Spleen (tissue), 7 donors: ENCODE results near the gene SLC41A1.

Experiments
- POLR2A ChIP-seq, 3 donors: fragments of 450-650 bp; IDR thresholded peaks; one replicate each; pipeline ENCODE4 v1.5.1; 2017; ENCODE audit warnings: antibody characterized with exemption in 3 of 3, mild to moderate bottlenecking in 1 of 3
- TF ChIP-seq, protein P1 (sequence below), 11 experiments: fragments of 200-600 bp in 7 of 11; fragments of 450-650 bp in 4 of 11; sonication (generic) in 4 of 11; IDR thresholded peaks in 8 of 11; conservative IDR thresholded peaks in 3 of 11; 1 replicate in 7 of 11; 2 replicates in 4 of 11; pipeline versions ENCODE4 v1.4.0 to v1.8.0; 2016 to 2021; ENCODE audit warnings: antibody characterized with exemption in 11 of 11, inconsistent platforms in 4 of 11, mild to moderate bottlenecking in 1 of 11
- donor health status: DM: no; HTN: no; CAD: no; lungs with moderate emphysema.
- donor health status: DM: no; HTN: no; CAD: no.
- donor health status: DM: no; HTN: no; CAD: no.

DNA sequence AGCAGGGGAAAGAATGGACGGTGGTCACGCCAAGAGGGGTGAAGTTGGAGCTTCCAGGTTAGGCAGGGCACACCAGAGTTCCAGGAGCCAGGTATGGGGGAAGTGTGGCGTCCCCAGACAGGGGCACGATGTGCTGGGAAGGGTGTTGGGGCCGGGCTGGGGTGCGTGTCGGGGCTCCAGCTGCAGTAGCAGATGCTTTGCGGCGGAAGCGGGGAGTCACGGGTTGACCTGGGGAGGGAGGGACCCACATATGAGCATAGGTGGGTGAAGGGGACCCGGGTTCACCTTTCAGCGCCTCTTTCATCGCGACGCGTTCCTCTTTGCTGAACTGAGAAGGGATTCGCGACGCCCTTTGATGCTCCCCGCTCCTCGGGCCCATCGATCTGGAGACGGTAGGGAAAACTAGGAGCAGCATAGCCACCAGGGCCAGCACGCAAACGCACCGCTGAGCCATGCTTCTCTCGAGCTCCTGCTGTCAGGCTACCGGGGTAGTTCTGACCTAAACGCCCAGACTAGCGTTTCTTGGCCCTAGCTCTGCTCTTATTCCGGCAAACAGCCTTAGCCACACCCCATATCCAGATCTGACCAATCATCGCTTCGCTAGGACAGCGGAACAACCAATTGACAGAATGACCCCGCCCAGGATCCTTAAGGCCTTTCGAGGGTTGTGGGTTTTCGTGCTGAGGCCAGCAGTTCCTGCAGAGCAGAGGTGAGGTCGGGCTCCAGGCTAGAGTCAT, 36.8 kb upstream of the SLC41A1 start, which contains the start of gene PM20D1:
- TF ChIP-seq, protein P1, sequence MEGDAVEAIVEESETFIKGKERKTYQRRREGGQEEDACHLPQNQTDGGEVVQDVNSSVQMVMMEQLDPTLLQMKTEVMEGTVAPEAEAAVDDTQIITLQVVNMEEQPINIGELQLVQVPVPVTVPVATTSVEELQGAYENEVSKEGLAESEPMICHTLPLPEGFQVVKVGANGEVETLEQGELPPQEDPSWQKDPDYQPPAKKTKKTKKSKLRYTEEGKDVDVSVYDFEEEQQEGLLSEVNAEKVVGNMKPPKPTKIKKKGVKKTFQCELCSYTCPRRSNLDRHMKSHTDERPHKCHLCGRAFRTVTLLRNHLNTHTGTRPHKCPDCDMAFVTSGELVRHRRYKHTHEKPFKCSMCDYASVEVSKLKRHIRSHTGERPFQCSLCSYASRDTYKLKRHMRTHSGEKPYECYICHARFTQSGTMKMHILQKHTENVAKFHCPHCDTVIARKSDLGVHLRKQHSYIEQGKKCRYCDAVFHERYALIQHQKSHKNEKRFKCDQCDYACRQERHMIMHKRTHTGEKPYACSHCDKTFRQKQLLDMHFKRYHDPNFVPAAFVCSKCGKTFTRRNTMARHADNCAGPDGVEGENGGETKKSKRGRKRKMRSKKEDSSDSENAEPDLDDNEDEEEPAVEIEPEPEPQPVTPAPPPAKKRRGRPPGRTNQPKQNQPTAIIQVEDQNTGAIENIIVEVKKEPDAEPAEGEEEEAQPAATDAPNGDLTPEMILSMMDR (IDR thresholded peaks at IDR 0.05 in 8 of 11, conservative IDR thresholded peaks at IDR 0.05 in 3 of 11), result no peak
- peak in 1 of 3 donors; percentile 77 for TF ChIP-seq POLR2A (IDR thresholded peaks at IDR 0.05)
